Hematopoietic multipotent progenitor cell treated with erythropoietin and hydrocortisone succinate and interleukin-3 and kit ligand, for 6 days (in vitro differentiated cells): ENCODE measurements around the gene MPV17L.
"Not testable (repeated sequence)": the region's sequence is repeated elsewhere in the genome, so short reads cannot be mapped to it uniquely, and the experiment has no call there.

ENCODE experiments used
- DNase-seq: peaks from one replicate; pipeline ENCODE4 v3.0.0-alpha.2; 2015

Gene MPV17L

GRCh38 chr16:15395631-15396508 is at the start of gene MPV17L:
Gene MPV17L (plus strand): TSS chr16:15395754. CDS start chr16:15395898, 144 bp downstream.
- DNase-seq, result peak; percentile 84

- DNase-seq, result not testable (repeated sequence)
Observed at GRCh38 chr16:15348721-15349120, 46.8 kb upstream of the MPV17L start.

GRCh38 chr16:15351251-15351650 is 44.3 kb upstream of the MPV17L start:
- not testable (repeated sequence) for DNase-seq

GRCh38 chr16:15351745-15352144 is 43.8 kb upstream of the MPV17L start:
- not testable (repeated sequence) for DNase-seq

- DNase-seq, result not testable (repeated sequence)
Observed at GRCh38 chr16:15352852-15353251, 42.7 kb upstream of the MPV17L start.

GRCh38 chr16:15354846-15355245 is 40.7 kb upstream of the MPV17L start:
- DNase-seq, result not testable (repeated sequence)

- DNase-seq, result not testable (repeated sequence)
Observed at GRCh38 chr16:15357495-15357894, 38.1 kb upstream of the MPV17L start.

GRCh38 chr16:15378194-15378593 is 17.4 kb upstream of the MPV17L start, which contains the start of gene NPIPA5:
Gene NPIPA5 (minus strand): TSS chr16:15378294. CDS start chr16:15378294, 0 bp downstream.
- DNase-seq, result not testable (repeated sequence)

GRCh38 chr16:15382810-15383209 is 12.7 kb upstream of the MPV17L start:
- not testable (repeated sequence) for DNase-seq

- DNase-seq, result not testable (repeated sequence)
Observed at GRCh38 chr16:15388060-15388459, 7.5 kb upstream of the MPV17L start.

GRCh38 chr16:15389916-15390315 is 5.6 kb upstream of the MPV17L start:
- DNase-seq, result not testable (repeated sequence)

- DNase-seq, result not testable (repeated sequence)
Observed at GRCh38 chr16:15393025-15393424, 2.5 kb upstream of the MPV17L start.

GRCh38 chr16:15396509-15396829 is 915 bp downstream of the MPV17L start:
- DNase-seq, result not testable (repeated sequence)

- no peak for DNase-seq
Observed at GRCh38 chr16:15396948-15397594, 1.5 kb downstream of the MPV17L start.

- no peak for DNase-seq
Observed at GRCh38 chr16:15398618-15399316, 3.2 kb downstream of the MPV17L start.

- DNase-seq, result no peak
Observed at GRCh38 chr16:15399317-15399716, 3.8 kb downstream of the MPV17L start.

GRCh38 chr16:15400314-15400713 is 4.8 kb downstream of the MPV17L start:
- DNase-seq, result not testable (repeated sequence)

GRCh38 chr16:15401972-15402371 is 6.4 kb downstream of the MPV17L start:
- no peak for DNase-seq

GRCh38 chr16:15403392-15403995 is 7.9 kb downstream of the MPV17L start:
- no peak for DNase-seq

- not testable (repeated sequence) for DNase-seq
Observed at GRCh38 chr16:15404091-15404490, 8.5 kb downstream of the MPV17L start.

GRCh38 chr16:15404792-15405191 is 9.2 kb downstream of the MPV17L start:
- no peak for DNase-seq

GRCh38 chr16:15407756-15408155 is 12.2 kb downstream of the MPV17L start:
- DNase-seq, result not testable (repeated sequence)

GRCh38 chr16:15409476-15409875 is 13.9 kb downstream of the MPV17L start:
- DNase-seq, result not testable (repeated sequence)
